HL-60 (cell line): ENCODE results near the gene CTNS.

Experiments used
- DNase-seq, 2 experiments: peaks; one replicate each; pipeline ENCODE4 v3.0.0-alpha.2; 2010 to 2020; ENCODE audit warnings: low read depth in 1 of 2, low spot score in 1 of 2
- H3K27ac ChIP-seq: fragments of 250-450 bp; sonication (Bioruptor Pico); replicated peaks from 2 replicates; pipeline ENCODE4 v1.5.1; 2020; ENCODE audit warnings: mild to moderate bottlenecking, moderate library complexity
- H3K27me3 ChIP-seq: fragments of 250-450 bp; sonication (Bioruptor Pico); 2 replicates; pipeline ENCODE4 v1.5.1; 2021; ENCODE audit warnings: mild to moderate bottlenecking, moderate library complexity; ENCODE audit not compliant: insufficient read depth, poor library complexity, severe bottlenecking
- H3K4me3 ChIP-seq: replicated peaks from 2 replicates; pipeline ENCODE4 v1.5.1; 2011; ENCODE audit warnings: mild to moderate bottlenecking, control low read depth, low read length; ENCODE audit not compliant: insufficient read depth
- GABPA ChIP-seq: IDR thresholded peaks from 2 replicates; pipeline ENCODE4 v1.6.1; 2012; ENCODE audit warnings: low read depth
- POLR2AphosphoS5 ChIP-seq: IDR thresholded peaks from 2 replicates; pipeline ENCODE4 v1.6.1; 2012; ENCODE audit warnings: low read depth
- SPI1 ChIP-seq: IDR thresholded peaks from 2 replicates; pipeline ENCODE4 v1.6.1; 2012; ENCODE audit warnings: low read depth, mild to moderate bottlenecking, borderline replicate concordance
- TF ChIP-seq, protein P1 (sequence below): IDR thresholded peaks from one replicate; pipeline ENCODE4 v1.5.1; 2011; ENCODE audit warnings: low read length, control low read depth, inconsistent platforms; ENCODE audit not compliant: insufficient read depth
- TF ChIP-seq, protein P2 (sequence below): IDR thresholded peaks from 2 replicates; pipeline ENCODE4 v1.6.1; 2012; ENCODE audit warnings: low read depth; ENCODE audit not compliant: insufficient replicate concordance

CTNS gene

DNA sequence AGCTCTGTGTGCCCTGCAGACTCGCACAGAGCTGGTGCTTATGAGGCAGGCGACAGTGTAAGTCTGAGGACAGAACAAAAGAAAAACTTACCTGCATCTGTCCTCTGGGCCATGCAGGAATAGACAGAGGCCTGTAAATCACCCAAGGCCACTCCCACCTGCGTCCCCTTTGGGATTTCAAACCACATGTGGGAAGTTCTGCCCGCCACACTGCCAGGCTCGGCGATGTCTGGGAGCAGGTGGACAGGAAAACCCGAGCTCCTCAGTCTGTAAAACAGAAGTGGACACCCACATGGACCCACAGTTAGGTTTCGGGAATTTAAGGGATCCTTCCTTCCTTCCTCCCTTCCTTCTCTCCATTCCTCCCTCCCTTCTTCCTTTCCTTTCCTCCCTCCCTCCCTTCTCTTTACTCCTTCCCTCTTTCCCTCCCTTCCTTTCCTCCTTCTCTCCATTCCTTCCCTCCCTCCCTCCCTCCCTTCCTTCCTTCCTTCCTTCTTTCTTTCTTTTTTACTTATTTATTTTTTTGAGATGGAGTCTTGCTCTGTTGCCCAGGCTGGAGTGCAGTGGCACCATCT lies 15.3 kb upstream of the CTNS start:
- Histone ChIP-seq H3K27ac (no peak overlapping the region), H3K27me3 (no peaks in the 10 kb centered on the region), H3K4me3 (no peak overlapping the region)
- TF ChIP-seq SPI1: no peak
- DNase-seq: no peak

DNA sequence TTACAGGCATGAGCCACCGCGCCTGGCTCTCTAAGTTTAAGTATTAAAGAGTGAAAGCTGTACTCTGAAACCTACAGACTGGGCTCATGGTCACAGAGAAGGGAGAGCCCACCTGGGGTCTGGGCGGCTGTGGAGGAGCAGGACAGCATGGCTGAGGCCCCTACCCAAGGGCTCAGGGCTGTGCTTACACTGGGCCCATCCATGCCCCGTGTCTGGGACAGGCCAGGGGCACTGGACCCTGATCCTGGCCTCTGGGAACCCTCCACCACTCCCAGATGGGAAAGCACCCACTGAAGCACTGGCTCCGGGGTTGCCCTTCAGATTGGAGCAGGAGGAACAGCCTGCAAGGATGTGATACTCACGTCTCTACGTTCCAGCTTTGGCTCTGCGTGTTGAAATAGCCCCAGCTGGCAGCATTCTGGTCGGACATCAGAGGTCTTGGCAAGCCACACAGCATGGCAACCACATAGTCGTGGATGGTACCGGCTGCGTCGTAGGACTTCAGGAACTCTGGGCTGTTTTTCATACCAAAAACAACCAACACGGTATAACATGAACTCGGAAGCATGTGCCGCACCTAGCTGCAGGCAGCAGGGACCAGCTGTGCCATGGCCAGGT lies 13.5 kb upstream of the CTNS start:
- TF ChIP-seq GABPA (no peak), SPI1 (no peak), POLR2AphosphoS5 (no peak)
- TF ChIP-seq, protein P1, sequence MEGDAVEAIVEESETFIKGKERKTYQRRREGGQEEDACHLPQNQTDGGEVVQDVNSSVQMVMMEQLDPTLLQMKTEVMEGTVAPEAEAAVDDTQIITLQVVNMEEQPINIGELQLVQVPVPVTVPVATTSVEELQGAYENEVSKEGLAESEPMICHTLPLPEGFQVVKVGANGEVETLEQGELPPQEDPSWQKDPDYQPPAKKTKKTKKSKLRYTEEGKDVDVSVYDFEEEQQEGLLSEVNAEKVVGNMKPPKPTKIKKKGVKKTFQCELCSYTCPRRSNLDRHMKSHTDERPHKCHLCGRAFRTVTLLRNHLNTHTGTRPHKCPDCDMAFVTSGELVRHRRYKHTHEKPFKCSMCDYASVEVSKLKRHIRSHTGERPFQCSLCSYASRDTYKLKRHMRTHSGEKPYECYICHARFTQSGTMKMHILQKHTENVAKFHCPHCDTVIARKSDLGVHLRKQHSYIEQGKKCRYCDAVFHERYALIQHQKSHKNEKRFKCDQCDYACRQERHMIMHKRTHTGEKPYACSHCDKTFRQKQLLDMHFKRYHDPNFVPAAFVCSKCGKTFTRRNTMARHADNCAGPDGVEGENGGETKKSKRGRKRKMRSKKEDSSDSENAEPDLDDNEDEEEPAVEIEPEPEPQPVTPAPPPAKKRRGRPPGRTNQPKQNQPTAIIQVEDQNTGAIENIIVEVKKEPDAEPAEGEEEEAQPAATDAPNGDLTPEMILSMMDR: no peak
- TF ChIP-seq, protein P2, sequence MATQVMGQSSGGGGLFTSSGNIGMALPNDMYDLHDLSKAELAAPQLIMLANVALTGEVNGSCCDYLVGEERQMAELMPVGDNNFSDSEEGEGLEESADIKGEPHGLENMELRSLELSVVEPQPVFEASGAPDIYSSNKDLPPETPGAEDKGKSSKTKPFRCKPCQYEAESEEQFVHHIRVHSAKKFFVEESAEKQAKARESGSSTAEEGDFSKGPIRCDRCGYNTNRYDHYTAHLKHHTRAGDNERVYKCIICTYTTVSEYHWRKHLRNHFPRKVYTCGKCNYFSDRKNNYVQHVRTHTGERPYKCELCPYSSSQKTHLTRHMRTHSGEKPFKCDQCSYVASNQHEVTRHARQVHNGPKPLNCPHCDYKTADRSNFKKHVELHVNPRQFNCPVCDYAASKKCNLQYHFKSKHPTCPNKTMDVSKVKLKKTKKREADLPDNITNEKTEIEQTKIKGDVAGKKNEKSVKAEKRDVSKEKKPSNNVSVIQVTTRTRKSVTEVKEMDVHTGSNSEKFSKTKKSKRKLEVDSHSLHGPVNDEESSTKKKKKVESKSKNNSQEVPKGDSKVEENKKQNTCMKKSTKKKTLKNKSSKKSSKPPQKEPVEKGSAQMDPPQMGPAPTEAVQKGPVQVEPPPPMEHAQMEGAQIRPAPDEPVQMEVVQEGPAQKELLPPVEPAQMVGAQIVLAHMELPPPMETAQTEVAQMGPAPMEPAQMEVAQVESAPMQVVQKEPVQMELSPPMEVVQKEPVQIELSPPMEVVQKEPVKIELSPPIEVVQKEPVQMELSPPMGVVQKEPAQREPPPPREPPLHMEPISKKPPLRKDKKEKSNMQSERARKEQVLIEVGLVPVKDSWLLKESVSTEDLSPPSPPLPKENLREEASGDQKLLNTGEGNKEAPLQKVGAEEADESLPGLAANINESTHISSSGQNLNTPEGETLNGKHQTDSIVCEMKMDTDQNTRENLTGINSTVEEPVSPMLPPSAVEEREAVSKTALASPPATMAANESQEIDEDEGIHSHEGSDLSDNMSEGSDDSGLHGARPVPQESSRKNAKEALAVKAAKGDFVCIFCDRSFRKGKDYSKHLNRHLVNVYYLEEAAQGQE: no peak
- no peaks in the 10 kb centered on the region for H3K27me3 ChIP-seq
- no peak overlapping the region for H3K27ac ChIP-seq
- DNase-seq: no peak
- no peak overlapping the region for H3K4me3 ChIP-seq

DNA sequence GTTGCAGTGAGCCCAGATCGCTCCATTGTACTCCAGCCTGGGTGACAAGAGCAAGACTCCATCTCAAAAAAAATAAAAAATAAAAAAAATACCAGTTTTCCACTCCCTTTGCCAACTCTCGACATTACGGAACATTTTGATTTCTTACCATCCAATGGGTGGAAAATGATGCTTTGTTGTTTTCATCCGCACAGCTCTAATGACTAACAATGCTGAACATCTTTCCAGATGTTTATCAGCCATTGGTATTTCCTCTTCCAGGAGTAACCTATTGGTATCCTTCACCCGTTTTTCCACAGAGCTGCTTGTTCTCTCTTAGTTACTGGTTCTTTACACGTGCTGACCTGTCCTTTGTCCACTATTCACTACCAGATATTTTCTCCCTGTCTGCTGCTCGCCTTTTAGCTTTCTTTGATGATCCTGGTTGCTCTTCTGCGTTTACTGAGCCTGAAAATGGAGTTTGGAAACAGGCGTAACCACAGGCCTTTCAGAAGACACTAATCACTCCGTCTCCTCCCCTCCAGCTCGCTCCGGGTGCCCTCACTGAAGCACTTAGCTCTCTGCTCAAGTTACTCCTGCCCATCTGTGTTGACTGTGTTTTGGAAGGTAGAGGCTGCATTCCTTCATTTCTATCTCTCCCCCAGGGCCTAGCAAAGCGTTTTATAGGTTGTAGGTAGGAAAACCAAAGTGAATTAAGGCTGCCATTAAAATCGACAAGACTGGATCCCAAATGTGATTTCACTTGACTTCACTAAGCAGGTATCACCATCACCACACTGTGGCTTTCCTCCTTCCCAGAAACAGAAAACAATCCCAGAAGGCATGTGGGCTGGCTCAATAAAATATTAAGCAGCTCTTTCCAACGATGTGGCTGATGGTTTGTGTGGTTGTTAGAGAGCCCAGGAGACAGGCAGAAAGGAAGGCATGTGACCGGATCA lies 9.5 kb upstream of the CTNS start:
- H3K4me3 ChIP-seq: no peak overlapping the region
- no peak overlapping the region for H3K27ac ChIP-seq
- DNase-seq: no peak
- H3K27me3 ChIP-seq: no peaks in the 10 kb centered on the region
- TF ChIP-seq, protein P2: no peak
- TF ChIP-seq POLR2AphosphoS5: no peak
- TF ChIP-seq, protein P1: no peak
- no peak for TF ChIP-seq GABPA
- TF ChIP-seq SPI1: no peak

DNA sequence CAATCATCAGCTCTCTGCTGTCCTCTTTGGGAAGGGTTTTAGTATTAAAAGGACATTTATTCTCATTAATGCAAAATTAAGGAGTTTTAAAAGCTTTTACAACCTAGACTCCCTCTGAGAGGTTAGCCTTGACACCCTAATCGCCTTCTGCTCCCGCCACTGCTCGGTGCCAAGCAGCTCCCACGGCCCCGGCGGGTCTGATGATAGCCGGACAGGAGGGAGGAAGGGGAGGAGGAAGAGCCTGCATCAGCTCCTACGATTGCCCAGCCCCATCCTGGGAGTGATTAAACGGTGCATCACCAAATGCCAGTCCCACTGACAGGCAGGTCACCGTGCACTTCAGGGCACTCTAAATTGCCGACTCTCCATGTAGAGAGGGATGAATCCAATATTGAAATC lies 8.8 kb upstream of the CTNS start:
- no peaks in the 10 kb centered on the region for H3K27me3 ChIP-seq
- H3K27ac ChIP-seq: no peak overlapping the region
- no peak for DNase-seq
- H3K4me3 ChIP-seq: no peak overlapping the region
- TF ChIP-seq SPI1 (no peak), GABPA (no peak), POLR2AphosphoS5 (no peak)
- TF ChIP-seq, protein P2: no peak
- TF ChIP-seq, protein P1: no peak
